ENCODE data around the gene STARD9.

STARD9 gene

DNA sequence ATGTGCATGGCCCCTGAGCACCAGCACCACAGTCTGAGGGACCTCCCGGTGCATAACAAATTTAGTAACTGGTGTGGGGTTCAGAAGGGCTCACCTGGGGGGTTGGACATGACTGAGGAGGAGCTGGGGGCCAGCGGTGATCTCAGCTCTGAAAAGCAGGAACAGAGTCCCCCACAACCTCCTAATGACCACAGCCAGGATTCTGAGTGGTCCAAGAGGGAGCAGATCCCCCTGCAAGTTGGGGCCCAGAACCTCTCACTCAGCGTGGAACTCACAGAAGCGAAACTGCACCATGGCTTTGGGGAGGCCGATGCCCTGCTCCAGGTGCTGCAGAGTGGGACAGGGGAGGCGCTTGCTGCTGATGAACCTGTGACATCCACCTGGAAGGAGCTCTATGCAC, 118.5 kb downstream of the STARD9 start:
- H3K27me3 Mint-ChIP-seq (ENCODE audit: low read depth): no peaks in the 10 kb centered on the region
- no peak overlapping the region for H3K4me3 Mint-ChIP-seq
- peaks cover 26% of the 10 kb centered on the region for H3K36me3 Mint-ChIP-seq (ENCODE audit: low read depth)
- TF ChIP-seq, protein P1, sequence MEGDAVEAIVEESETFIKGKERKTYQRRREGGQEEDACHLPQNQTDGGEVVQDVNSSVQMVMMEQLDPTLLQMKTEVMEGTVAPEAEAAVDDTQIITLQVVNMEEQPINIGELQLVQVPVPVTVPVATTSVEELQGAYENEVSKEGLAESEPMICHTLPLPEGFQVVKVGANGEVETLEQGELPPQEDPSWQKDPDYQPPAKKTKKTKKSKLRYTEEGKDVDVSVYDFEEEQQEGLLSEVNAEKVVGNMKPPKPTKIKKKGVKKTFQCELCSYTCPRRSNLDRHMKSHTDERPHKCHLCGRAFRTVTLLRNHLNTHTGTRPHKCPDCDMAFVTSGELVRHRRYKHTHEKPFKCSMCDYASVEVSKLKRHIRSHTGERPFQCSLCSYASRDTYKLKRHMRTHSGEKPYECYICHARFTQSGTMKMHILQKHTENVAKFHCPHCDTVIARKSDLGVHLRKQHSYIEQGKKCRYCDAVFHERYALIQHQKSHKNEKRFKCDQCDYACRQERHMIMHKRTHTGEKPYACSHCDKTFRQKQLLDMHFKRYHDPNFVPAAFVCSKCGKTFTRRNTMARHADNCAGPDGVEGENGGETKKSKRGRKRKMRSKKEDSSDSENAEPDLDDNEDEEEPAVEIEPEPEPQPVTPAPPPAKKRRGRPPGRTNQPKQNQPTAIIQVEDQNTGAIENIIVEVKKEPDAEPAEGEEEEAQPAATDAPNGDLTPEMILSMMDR (IDR thresholded peaks at IDR 0.05; ENCODE audit: unreplicated experiment in 3 of 3): no peak
- H3K4me1 Mint-ChIP-seq: no peaks in the 10 kb centered on the region
- H3K9me3 Mint-ChIP-seq: no peaks in the 10 kb centered on the region
- H3K27ac Mint-ChIP-seq: no peak overlapping the region

DNA sequence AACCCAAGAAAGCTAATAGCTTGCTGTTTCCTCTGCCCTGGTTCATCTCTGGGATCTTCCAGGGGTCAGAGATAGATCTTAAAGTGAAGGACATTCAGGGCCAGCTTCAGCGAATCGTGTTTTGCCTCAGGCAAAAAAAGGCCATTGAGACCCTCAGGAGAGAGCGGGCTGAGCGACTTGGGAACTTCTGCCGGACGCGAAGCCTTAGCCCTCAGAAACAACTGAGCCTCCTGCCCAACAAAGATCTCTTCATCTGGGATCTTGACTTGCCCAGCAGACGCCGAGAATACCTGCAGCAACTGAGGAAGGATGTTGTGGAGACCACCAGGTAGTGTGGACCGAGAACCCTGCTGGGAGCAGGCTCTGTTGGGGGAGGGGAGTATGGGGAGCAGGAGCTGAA, 119.0 kb downstream of the STARD9 start:
- Mint-ChIP-seq H3K4me1 (no peaks in the 10 kb centered on the region), H3K27me3 (ENCODE audit: low read depth) (no peaks in the 10 kb centered on the region), H3K36me3 (ENCODE audit: low read depth) (peaks cover 30% of the 10 kb centered on the region), H3K9me3 (peaks cover 2% of the 10 kb centered on the region), H3K27ac (no peak overlapping the region), H3K4me3 (no peak overlapping the region)
- TF ChIP-seq, protein P1 (IDR thresholded peaks at IDR 0.05; ENCODE audit: unreplicated experiment in 3 of 3): no peak

DNA sequence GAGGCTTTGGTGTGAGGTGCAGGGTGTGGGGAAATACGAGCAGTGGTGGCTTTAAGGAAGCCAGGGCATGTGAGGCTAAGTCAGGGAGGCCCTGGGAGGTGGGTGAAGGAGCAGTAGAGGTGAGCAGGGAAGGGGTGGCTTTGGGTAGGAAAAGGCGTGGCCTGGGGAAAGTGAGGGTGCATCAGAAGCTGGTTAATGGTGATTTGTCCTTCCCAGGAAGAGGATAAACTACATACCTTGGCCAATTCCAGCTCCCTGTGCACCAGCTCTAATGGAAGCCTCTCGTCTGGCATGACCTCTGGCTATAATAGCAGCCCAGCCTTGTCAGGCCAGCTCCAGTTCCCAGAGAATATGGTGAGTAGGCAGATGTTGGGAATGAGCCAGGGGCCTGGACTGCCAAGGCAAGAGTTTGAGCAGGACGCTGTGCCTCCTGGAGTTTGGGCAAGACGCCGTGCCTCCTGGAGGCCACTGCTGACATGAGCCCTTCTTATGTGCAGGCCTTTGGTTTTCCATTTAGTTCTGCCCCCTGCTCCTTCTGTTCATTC, 120.2 kb downstream of the STARD9 start:
- Mint-ChIP-seq H3K4me1 (no peaks in the 10 kb centered on the region), H3K36me3 (ENCODE audit: low read depth) (peaks cover 40% of the 10 kb centered on the region), H3K27me3 (ENCODE audit: low read depth) (no peaks in the 10 kb centered on the region), H3K4me3 (no peak overlapping the region), H3K9me3 (peaks cover 9% of the 10 kb centered on the region), H3K27ac (no peak overlapping the region)
- TF ChIP-seq, protein P1 (IDR thresholded peaks at IDR 0.05; ENCODE audit: unreplicated experiment in 3 of 3): no peak

DNA sequence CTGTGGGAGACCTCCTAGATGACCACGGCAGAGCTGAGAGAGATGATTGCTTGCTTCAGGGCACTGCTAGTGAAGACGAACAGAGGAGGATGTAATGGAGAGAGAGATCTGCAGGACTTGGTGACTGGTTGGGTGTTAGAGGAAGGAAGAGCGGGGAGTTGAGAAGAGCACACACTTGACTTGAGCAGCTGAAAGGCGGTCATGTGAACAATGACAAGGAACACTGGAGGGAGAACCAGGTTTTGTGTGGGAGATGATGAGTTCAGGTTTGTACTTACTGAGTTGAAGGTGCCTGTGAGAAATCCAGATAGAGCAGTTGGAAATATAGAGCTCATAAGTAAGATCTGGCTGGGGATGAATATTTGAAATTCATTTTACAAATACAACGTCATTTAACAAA, 121.2 kb downstream of the STARD9 start:
- no peak overlapping the region for H3K27ac Mint-ChIP-seq
- peaks cover 49% of the 10 kb centered on the region for H3K36me3 Mint-ChIP-seq (ENCODE audit: low read depth)
- no peaks in the 10 kb centered on the region for H3K4me1 Mint-ChIP-seq
- H3K4me3 Mint-ChIP-seq: no peak overlapping the region
- TF ChIP-seq, protein P1 (IDR thresholded peaks at IDR 0.05; ENCODE audit: unreplicated experiment in 3 of 3): no peak
- no peaks in the 10 kb centered on the region for H3K27me3 Mint-ChIP-seq (ENCODE audit: low read depth)
- H3K9me3 Mint-ChIP-seq: peaks cover 17% of the 10 kb centered on the region

DNA sequence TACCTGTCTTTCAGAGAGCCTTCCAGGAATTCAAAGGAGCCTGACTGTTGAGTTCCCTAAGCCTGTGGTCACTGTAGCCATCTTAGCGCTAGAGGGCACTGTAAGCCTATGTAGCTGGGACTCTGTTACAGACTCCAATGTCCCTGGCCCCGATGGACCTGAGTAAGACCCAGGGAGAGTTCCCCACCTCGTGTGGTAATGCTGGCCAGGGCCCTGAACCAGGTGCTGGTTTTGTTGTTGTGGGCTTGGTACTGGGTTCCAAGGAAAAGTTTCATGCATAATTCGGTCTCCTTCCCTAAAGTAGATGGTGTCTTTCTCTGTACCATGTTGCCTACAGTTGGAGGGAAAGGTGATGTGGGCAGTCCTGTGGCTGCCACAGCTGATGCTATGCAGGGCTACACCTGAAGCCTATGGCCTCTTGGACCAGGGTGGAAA, 129.1 kb downstream of the STARD9 start:
- H3K36me3 Mint-ChIP-seq (ENCODE audit: low read depth): peaks cover 40% of the 10 kb centered on the region
- no peaks in the 10 kb centered on the region for H3K27me3 Mint-ChIP-seq (ENCODE audit: low read depth)
- TF ChIP-seq, protein P1 (IDR thresholded peaks at IDR 0.05; ENCODE audit: unreplicated experiment in 3 of 3): peak; percentile 69 to 84 (median 73)
- peaks cover 14% of the 10 kb centered on the region for H3K9me3 Mint-ChIP-seq
- no peak overlapping the region for H3K4me3 Mint-ChIP-seq
- H3K4me1 Mint-ChIP-seq: no peaks in the 10 kb centered on the region
- no peak overlapping the region for H3K27ac Mint-ChIP-seq

DNA sequence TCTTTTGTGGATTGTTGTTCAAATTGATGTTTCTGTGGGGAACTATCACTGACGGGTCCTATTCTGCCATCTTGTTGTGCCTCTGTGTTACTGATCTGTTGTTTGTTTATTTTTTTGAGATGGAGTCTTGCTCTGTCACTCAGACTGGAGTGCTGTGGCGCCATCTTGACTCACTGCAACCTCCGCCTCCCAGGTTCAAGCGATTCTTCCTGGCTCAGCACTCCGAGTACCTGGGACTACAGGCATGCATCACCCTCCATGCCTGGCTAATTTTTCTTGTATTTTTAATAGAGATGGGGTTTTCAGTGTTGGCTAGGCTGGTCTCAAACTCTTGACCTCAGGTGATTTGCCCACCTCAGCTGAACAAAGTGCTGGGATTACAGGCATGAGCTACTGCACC, 129.9 kb downstream of the STARD9 start:
- TF ChIP-seq, protein P1 (IDR thresholded peaks at IDR 0.05; ENCODE audit: unreplicated experiment in 3 of 3): no peak
- Mint-ChIP-seq H3K9me3 (peaks cover 9% of the 10 kb centered on the region), H3K4me3 (no peak overlapping the region), H3K36me3 (ENCODE audit: low read depth) (peaks cover 33% of the 10 kb centered on the region), H3K27ac (no peak overlapping the region), H3K4me1 (no peaks in the 10 kb centered on the region), H3K27me3 (ENCODE audit: low read depth) (no peaks in the 10 kb centered on the region)
